Tibial nerve (tissue), 4 donors: ENCODE measurements around the gene HIPK3.

ENCODE experiments used
- EP300 ChIP-seq, 2 donors: sonication (generic); formaldehyde crosslinking; IDR thresholded peaks; one replicate each; pipeline ENCODE4 v1.6.1; 2017; ENCODE audit warnings: antibody characterized with exemption in 2 of 2, mild to moderate bottlenecking in 1 of 2
- POLR2A ChIP-seq, 2 donors: fragments of 450-650 bp; IDR thresholded peaks; one replicate each; pipeline ENCODE4 v1.6.1; 2017; ENCODE audit warnings: antibody characterized with exemption in 2 of 2, mild to moderate bottlenecking in 2 of 2, moderate library complexity in 2 of 2
- TF ChIP-seq, protein P1 (sequence below), 5 experiments: fragments of 200-600 bp in 3 of 5; fragments of 450-650 bp in 2 of 5; sonication (generic) in 3 of 5; IDR thresholded peaks; one replicate each; pipeline ENCODE4 v1.5.1; 2016 to 2019; ENCODE audit warnings: antibody characterized with exemption in 5 of 5, mild to moderate bottlenecking in 3 of 5, moderate library complexity in 2 of 5

DNA sequence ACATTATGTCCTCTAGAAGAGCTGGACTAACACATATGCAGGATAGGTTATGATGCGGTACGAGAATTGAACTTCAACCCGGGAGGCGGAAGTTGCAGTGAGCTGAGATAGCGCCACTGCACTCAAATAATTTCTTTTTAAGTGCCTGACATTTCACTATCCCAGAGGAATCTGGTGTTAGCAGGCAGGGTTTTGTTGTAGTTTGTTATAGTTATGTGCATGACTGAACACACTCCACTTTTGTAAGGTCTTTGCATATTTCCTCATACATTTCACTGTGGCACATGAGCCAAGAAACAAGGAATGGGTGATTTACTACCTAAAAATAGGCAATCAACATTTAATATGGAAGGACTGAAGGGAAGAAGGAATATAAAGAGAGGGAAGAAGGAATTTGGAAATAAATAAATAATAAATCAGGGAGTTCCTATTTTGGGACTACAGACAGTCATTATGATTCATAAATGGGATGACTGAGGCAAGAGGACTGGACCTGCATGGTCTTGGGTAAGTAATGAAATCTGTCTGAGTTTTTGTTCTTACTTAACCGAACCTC, 8.7 kb upstream of the HIPK3 start:
- no peak for TF ChIP-seq POLR2A (IDR thresholded peaks at IDR 0.05)
- TF ChIP-seq, protein P1, sequence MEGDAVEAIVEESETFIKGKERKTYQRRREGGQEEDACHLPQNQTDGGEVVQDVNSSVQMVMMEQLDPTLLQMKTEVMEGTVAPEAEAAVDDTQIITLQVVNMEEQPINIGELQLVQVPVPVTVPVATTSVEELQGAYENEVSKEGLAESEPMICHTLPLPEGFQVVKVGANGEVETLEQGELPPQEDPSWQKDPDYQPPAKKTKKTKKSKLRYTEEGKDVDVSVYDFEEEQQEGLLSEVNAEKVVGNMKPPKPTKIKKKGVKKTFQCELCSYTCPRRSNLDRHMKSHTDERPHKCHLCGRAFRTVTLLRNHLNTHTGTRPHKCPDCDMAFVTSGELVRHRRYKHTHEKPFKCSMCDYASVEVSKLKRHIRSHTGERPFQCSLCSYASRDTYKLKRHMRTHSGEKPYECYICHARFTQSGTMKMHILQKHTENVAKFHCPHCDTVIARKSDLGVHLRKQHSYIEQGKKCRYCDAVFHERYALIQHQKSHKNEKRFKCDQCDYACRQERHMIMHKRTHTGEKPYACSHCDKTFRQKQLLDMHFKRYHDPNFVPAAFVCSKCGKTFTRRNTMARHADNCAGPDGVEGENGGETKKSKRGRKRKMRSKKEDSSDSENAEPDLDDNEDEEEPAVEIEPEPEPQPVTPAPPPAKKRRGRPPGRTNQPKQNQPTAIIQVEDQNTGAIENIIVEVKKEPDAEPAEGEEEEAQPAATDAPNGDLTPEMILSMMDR (IDR thresholded peaks at IDR 0.05) = no peak
- no peak for TF ChIP-seq EP300 (IDR thresholded peaks at IDR 0.05)
